Stimulated activated effector memory CD8-positive, alpha-beta T cell treated with anti-CD3 and anti-CD28 coated beads, Interleukin-12 subunit alpha, Interleukin-12 subunit beta, amount 100 ng/mL, for 72 hours (primary cell): Measurements from ENCODE around the gene ZNFX1.
"Not testable (repeated sequence)": the region's sequence is repeated elsewhere in the genome, so short reads cannot be mapped to it uniquely, and the experiment has no call there.

Experiments
- ATAC-seq: fragments of 150-1000 bp; cut with Tn5 transposase; 2 replicates; pipeline ENCODE4 v1.10.0; 2021
- DNase-seq, 2 donors: peaks; one replicate each; pipeline ENCODE4 v3.0.0; 2021 to 2022; ENCODE audit warnings: low spot score in 2 of 2
- H3K27ac Mint-ChIP-seq: one replicate; pipeline ENCODE4 v1.8.0; 2022; ENCODE audit warnings: mild to moderate bottlenecking, mixed read lengths
- H3K36me3 Mint-ChIP-seq: one replicate; pipeline ENCODE4 v1.8.0; 2022; ENCODE audit warnings: mild to moderate bottlenecking, mixed read lengths
- H3K4me1 Mint-ChIP-seq: one replicate; pipeline ENCODE4 v1.8.0; 2022; ENCODE audit warnings: mixed read lengths
- H3K4me3 Mint-ChIP-seq: one replicate; pipeline ENCODE4 v1.8.0; 2022; ENCODE audit warnings: mild to moderate bottlenecking, mixed read lengths
- H3K9me3 Mint-ChIP-seq: one replicate; pipeline ENCODE4 v1.8.0; 2022; ENCODE audit warnings: mixed read lengths

ZNFX1 gene

GRCh38 chr20:49192944-49193518 lies 84.8 kb downstream of the ZNFX1 start:
- ATAC-seq, H3K36me3 Mint-ChIP-seq, H3K9me3 Mint-ChIP-seq, H3K4me3 Mint-ChIP-seq, H3K27ac Mint-ChIP-seq, DNase-seq: not testable (repeated sequence)
- peaks cover 11% of the 10 kb centered on the region for H3K4me1 Mint-ChIP-seq
